ENCODE data around the gene FMN1.

The FMN1 gene

GRCh38 chr15:32919749-32920414 lies 274.6 kb downstream of the FMN1 start:
- Histone ChIP-seq H3K36me3 (no peaks in the 10 kb centered on the region), H3K27ac (no peak overlapping the region), H3K4me3 (no peak overlapping the region), H3K27me3 (no peaks in the 10 kb centered on the region), H3K9me3 (no peaks in the 10 kb centered on the region), H3K4me1 (peaks cover 0 to 7% (median 0%) of the 10 kb centered on the region in 4 donors)
- DNase-seq = no peak
- intact Hi-C loops (cut with DNase I; ENCODE audit: low total_unique reads) = no loop called here
- no peak for TF ChIP-seq CTCF (IDR thresholded peaks at IDR 0.05)

GRCh38 chr15:32918547-32918946 lies 276.0 kb downstream of the FMN1 start:
- Histone ChIP-seq H3K9me3 (no peaks in the 10 kb centered on the region), H3K36me3 (no peaks in the 10 kb centered on the region), H3K27me3 (no peaks in the 10 kb centered on the region), H3K27ac (no peak overlapping the region), H3K4me1 (peaks cover 0 to 7% (median 0%) of the 10 kb centered on the region in 4 donors), H3K4me3 (no peak overlapping the region)
- TF ChIP-seq CTCF (IDR thresholded peaks at IDR 0.05) = no peak
- intact Hi-C loops (cut with DNase I; ENCODE audit: low total_unique reads) = no loop called here
- DNase-seq = no peak

DNA sequence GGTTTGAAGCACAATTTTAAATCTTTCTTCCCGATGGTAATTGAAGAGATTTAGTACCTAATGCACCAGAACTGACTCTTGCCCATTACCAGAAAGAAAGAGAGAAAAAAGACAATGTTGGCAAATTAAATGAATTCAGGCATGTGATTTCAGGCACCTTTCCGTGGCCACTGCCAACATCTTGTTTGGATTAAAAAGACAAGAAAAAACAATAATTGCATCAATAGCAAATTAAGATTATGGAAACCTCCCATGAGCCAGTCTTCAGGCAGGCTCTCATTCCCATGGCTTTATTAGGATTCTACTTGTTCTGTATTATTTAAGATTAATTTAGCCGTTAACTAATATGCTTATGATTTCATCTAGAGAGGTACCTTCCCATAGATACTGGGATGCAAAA lies 283.7 kb downstream of the FMN1 start:
- H3K9me3 ChIP-seq = no peaks in the 10 kb centered on the region
- intact Hi-C loops (cut with DNase I; ENCODE audit: low total_unique reads) = no loop called here
- H3K4me1 ChIP-seq = no peaks in the 10 kb centered on the region
- H3K36me3 ChIP-seq = no peaks in the 10 kb centered on the region
- no peak overlapping the region for H3K27ac ChIP-seq
- no peak for DNase-seq
- H3K27me3 ChIP-seq = no peaks in the 10 kb centered on the region
- H3K4me3 ChIP-seq = no peak overlapping the region
- no peak for TF ChIP-seq CTCF (IDR thresholded peaks at IDR 0.05)

GRCh38 chr15:32909431-32909830 lies 285.1 kb downstream of the FMN1 start:
- no peak for TF ChIP-seq CTCF (IDR thresholded peaks at IDR 0.05)
- H3K27ac ChIP-seq = no peak overlapping the region
- H3K4me3 ChIP-seq = no peak overlapping the region
- H3K36me3 ChIP-seq = peaks cover 0 to 6% (median 0%) of the 10 kb centered on the region in 3 donors
- DNase-seq = no peak
- H3K9me3 ChIP-seq = no peaks in the 10 kb centered on the region
- intact Hi-C loops (cut with DNase I; ENCODE audit: low total_unique reads) = no loop called here
- H3K27me3 ChIP-seq = no peaks in the 10 kb centered on the region
- no peaks in the 10 kb centered on the region for H3K4me1 ChIP-seq

DNA sequence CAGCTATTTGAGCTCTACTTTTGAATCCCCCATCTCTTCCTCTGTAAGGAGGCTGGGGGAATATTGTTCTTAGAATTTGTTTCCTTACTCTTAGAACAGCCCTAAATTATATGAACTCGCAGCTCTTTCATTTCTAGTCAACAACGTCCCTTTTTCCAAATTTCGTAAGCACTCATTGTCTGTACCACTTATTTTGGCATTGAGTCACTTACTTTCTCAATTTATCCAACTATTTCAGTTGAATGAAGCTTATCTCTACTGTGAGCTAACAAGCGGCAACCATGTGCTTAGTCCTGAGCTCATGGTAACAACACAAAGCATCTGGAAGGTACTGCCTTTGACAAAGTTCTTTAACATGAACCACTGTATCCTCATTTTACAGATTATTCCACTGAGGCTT lies 285.6 kb downstream of the FMN1 start:
- intact Hi-C loops (cut with DNase I; ENCODE audit: low total_unique reads) = no loop called here
- no peaks in the 10 kb centered on the region for H3K9me3 ChIP-seq
- DNase-seq = no peak
- H3K27ac ChIP-seq = no peak overlapping the region
- peaks cover 0 to 6% (median 0%) of the 10 kb centered on the region in 3 donors for H3K36me3 ChIP-seq
- no peak for TF ChIP-seq CTCF (IDR thresholded peaks at IDR 0.05)
- H3K4me1 ChIP-seq = no peaks in the 10 kb centered on the region
- no peaks in the 10 kb centered on the region for H3K27me3 ChIP-seq
- no peak overlapping the region for H3K4me3 ChIP-seq
